GM19438 (cell line): Measurements from ENCODE around the gene NID2.

Experiments used
- ATAC-seq: cut with Tn5 transposase; IDR thresholded peaks from one replicate; pipeline ENCODE4 v1.9.1; 2021; ENCODE audit warnings: low read depth; ENCODE audit not compliant: unreplicated experiment

The NID2 gene

DNA sequence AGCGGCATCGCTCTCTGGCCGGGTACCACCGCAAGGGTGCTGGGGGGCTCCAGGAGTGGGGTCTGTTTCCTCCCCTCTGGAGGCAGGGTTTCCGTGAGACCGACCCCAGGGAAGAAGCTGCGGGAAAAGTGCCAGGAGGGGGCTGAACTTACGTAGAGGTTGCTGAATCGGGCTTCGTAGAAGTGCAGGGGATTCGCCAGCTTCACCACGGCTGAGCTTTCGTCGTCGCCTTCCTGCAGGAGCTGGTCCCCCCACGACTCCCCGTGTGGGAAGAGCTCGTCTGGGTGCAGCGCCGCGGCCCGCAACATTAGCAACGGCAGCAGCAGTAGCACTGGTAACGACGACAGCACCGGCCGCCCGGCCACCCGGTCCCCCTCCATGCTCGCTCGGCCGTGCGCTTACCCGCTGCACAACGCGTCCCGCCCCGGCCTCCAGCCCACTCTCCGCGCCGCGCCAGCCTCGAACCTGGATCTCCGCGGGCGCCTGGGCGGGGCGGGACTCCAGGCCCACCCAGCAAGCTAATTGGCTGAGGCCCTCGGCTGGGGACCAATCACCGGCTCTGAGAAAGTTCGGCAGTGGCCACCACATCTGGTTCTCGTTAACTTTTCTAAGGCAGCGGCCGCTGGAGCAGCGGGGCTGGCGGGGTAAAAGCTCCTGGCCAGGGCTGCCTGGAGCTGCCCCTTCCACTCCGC is at the start of gene NID2:
TSS of gene NID2 (minus strand) at position 445 of the 692 bp plus-strand sequence. CDS start at position 380, 65 bp downstream.
- no peak for ATAC-seq

- ATAC-seq, result no peak
These were observed 48.4 kb upstream of the NID2 start for GRCh38 chr14:52117111-52117832.

- no peak for ATAC-seq
These were observed 46.4 kb upstream of the NID2 start for GRCh38 chr14:52115286-52115685.

DNA sequence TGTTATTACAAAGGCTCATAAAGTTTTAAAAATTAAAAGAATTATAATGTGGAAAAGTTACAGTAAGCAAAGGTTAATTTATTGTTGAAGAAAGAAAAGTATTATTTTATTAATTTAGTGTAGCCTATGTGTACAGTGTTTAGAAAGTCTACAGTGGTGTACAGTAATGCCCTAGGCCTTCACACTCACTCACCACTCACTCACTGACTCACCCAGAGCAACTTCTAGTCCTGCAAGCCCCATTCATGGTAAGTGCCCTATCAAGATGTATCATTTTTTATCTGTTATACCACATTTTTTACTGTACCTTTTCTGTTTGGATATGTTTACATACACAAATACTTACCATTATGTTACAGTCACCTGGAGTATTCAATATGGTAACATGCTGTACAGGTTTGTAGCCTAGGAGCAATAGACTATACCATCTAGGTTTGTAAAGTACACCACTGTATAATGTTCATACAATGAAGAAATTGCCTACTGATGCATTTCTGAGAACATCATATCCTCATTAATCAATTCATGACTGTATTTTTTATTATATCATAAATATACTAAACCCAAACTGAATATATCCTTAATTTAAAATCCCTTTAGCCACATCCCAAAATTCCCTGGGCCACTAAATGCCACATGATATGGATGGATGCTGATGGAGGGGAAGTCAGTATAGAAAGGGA is 43.6 kb upstream of the NID2 start:
- no peak for ATAC-seq

DNA sequence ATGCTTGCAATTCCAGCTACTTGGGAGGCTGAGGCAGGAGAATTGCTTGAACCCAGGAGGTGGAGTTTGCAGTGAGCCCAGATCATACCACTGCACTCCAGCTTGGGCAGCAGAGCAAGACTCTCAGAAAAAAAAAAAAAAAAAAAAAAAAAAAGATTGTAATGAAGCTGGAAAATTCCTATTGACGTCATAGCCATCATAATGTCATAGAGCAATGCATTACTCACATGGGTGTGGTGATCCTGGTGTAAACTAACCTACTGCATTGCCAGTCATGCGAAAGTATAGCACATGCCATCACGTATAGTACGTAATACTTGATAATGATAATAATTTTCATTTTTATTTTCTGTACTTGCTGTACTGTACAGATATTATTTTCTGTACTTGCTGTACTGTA is 42.7 kb upstream of the NID2 start:
- no peak for ATAC-seq

DNA sequence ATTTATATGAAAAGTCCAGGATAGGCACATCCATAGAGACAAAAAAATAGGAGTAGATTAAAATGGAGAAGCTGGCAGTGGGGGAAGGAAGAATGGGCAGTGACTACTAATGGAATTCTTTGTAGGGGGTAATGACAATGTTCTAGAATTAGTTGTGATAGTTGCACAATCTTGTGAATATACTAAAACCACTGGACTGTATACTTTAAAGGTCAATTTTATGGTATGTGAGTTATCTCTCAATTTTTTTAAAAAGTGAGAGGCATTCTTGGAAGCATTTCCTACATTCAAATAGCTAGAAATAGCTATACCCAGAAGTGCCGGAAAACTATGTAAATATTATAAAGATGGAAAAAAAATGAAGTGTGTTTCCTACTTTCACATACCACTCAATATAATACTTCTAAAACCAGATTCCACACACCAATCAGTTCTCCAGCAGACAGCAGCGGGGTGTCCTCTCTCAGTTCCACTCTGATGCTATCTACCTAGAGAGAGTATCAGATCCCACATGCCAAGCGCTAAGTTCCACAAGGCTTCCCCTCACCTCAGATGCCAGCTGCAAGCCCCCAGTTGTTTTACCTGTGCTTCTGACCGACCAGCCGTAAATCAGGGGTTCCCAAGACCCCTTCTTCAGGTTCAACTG is 41.7 kb upstream of the NID2 start:
- no peak for ATAC-seq

- ATAC-seq, result no peak
These were observed 40.0 kb upstream of the NID2 start for GRCh38 chr14:52108823-52109222.

DNA sequence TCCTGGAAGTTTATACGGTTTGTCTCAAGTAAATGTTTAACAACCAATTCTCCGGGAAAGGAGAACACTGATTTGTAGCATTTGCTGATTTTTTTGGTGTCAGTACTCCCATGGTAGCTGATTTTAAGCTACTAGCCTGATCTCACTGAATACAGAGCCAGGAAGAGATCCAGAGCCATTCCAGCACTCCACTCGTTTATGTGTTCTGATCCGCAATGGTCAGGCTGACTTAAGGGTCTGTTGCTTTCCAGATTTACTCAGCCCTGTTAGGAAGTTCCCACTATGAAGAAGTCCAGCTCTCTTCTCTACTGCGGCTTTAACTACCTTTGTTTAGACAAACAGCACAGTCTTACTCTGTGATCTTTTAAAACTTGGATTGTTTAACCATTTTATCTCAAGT is 38.0 kb upstream of the NID2 start:
- no peak for ATAC-seq

GRCh38 chr14:52103416-52103815 is 34.6 kb upstream of the NID2 start:
- ATAC-seq, result no peak

- ATAC-seq, result no peak
These were observed 26.9 kb upstream of the NID2 start for GRCh38 chr14:52095794-52096193.

- no peak for ATAC-seq
These were observed 26.5 kb upstream of the NID2 start for GRCh38 chr14:52095336-52095735.

- ATAC-seq, result no peak
These were observed 25.9 kb upstream of the NID2 start for GRCh38 chr14:52094546-52095271.

GRCh38 chr14:52091928-52092327 is 23.1 kb upstream of the NID2 start:
- ATAC-seq, result no peak

GRCh38 chr14:52090936-52091335 is 22.1 kb upstream of the NID2 start:
- ATAC-seq, result no peak

GRCh38 chr14:52089218-52089617 is 20.4 kb upstream of the NID2 start:
- ATAC-seq, result no peak

GRCh38 chr14:52086711-52087110 is 17.9 kb upstream of the NID2 start:
- no peak for ATAC-seq

- no peak for ATAC-seq
These were observed 14.0 kb upstream of the NID2 start for GRCh38 chr14:52082903-52083302.

DNA sequence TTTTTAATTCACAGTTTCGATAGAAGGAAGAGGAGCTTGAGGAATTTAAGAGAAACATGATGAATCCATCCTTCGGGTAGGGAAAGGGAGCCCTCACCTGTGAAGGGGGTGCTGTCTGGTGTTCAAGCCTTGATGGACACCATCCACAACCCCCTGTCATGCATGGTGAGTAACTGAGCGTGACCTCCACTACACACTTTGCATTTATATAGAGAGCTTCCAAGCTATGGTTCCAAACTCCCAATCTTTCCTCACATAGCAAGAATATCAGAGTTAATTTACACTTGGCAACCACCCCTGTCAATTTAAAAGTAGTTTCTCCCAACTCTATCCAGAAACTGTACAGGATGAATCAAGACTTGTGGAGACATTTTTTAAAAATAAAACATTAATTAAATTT is 13.1 kb upstream of the NID2 start:
- ATAC-seq, result no peak

GRCh38 chr14:52080808-52081755 is 12.2 kb upstream of the NID2 start:
- ATAC-seq, result no peak
